K562 (cell line): ENCODE results near the gene C7orf57. TPM values are rescaled to one million over a fixed set of nuclear protein-coding genes. Genes with fewer than 3 reads are reported as not detected.

Experiments
- PTBP1 ChIP-seq: fragments of 200-400 bp; formaldehyde crosslinking; IDR thresholded peaks from 2 replicates; pipeline ENCODE4 v1.6.1; 2017; ENCODE audit warnings: low read depth, low read length
- ZNF318 ChIP-seq, 2 experiments: fragments of 450-650 bp; IDR thresholded peaks; 2 replicates each; pipeline ENCODE4 v1.6.1; 2016; ENCODE audit warnings: mild to moderate bottlenecking in 2 of 2, borderline replicate concordance in 1 of 2, low read depth in 1 of 2, moderate library complexity in 1 of 2
- ZNF586 ChIP-seq: fragments of 450-650 bp; formaldehyde crosslinking; conservative IDR thresholded peaks from 2 replicates; pipeline ENCODE4 v1.4.0; 2020; ENCODE audit warnings: mild to moderate bottlenecking, moderate library complexity
- polyA plus RNA-seq, 8 experiments: library from polyadenylated mRNA; depleted of rRNA in 4 of 8; stranded (reverse) in 5 of 8; unstranded in 3 of 8; fragments of >200 nt; fragmentation: Nextera tagmentation in 2 of 8; fragmentation: Illumina TruSeq in 1 of 8; extraction: Ambion mirVana in 2 of 8; extraction: Trizol in 1 of 8; gene quantifications; 2 replicates each; pipeline versions ENCODE4 v1.2.1 to v1.2.3, GENCODE V29; 2011 to 2014; ENCODE audit warnings: inconsistent platforms in 1 of 8, missing spikeins in 1 of 8
- total RNA-seq, 7 experiments: library from RNA; depleted of rRNA in 6 of 7; stranded (reverse); fragments of >200 nt in 6 of 7; fragmentation: Illumina TruSeq in 2 of 7; extraction: Trizol in 2 of 7; gene quantifications; 2 replicates each; pipeline versions ENCODE4 v1.2.1 to v1.2.3, GENCODE V29; 2011 to 2021; ENCODE audit warnings: low replicate concordance in 1 of 7

C7orf57 gene
- total and polyA plus RNA-seq, 9 of the 15 experiments (the other 6 are each of a cell fraction or from before 2014, with no cell fraction given): not detected

DNA sequence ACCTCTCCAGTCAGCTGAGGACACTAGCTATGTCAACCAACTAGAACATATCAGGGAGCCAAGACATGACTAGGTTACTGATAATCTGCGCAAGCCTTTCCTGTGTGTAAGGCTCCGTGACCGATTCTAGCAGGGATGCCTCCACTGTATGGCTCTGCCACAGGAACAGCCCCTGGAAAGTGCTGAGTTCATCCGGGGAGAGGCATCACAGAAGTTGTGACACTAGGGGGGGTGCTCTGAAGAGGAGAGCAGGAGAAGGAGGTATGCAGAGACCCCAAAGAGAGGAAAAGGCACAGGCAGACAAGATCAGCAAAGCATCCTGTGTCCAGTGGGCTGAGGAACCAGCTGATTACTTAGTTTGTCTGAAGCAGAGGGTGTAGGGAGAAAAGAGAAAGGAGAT lies 67.2 kb downstream of the C7orf57 start (continued):
- TF ChIP-seq ZNF318 (IDR thresholded peaks at IDR 0.05; ENCODE audit: borderline replicate concordance in 1 of 2, low read depth in 1 of 2) (no peak), PTBP1 (no peak), ZNF586 (no peak)
